Suprapubic skin (tissue), 4 donors: ENCODE measurements around the gene UFSP2.

Experiments used
- CTCF ChIP-seq, 2 donors: fragments of 200-600 bp in 1 of 2; fragments of 450-650 bp in 1 of 2; sonication (generic) in 1 of 2; IDR thresholded peaks; one replicate each; pipeline ENCODE4 v1.5.1; 2016 to 2019; ENCODE audit warnings: antibody characterized with exemption in 2 of 2, mild to moderate bottlenecking in 1 of 2, moderate library complexity in 1 of 2
- EP300 ChIP-seq: sonication (generic); formaldehyde crosslinking; IDR thresholded peaks from one replicate; pipeline ENCODE4 v1.6.1; 2017; ENCODE audit warnings: antibody characterized with exemption
- POLR2A ChIP-seq, 2 donors: fragments of 450-650 bp; IDR thresholded peaks; one replicate each; pipeline ENCODE4 v1.6.1; 2017; ENCODE audit warnings: antibody characterized with exemption in 2 of 2, mild to moderate bottlenecking in 2 of 2, moderate library complexity in 2 of 2
- POLR2AphosphoS5 ChIP-seq, 3 donors: sonication (generic); formaldehyde crosslinking; IDR thresholded peaks; one replicate each; pipeline ENCODE4 v1.6.1; 2017; ENCODE audit warnings: antibody characterized with exemption in 3 of 3

- no peak for TF ChIP-seq CTCF (IDR thresholded peaks at IDR 0.05)
- TF ChIP-seq EP300, result no peak
- TF ChIP-seq POLR2A (IDR thresholded peaks at IDR 0.05), result no peak
- TF ChIP-seq POLR2AphosphoS5 (IDR thresholded peaks at IDR 0.05), result no peak
These were observed 46.2 kb downstream of the UFSP2 start for GRCh38 chr4:185379326-185380295.
